GM10847 (cell line): ENCODE data around the gene CEP41.

Source experiments
- POLR2A ChIP-seq: IDR thresholded peaks from 2 replicates; pipeline ENCODE4 v1.6.1; 2011; ENCODE audit not compliant: insufficient read length; ENCODE audit errors: extremely low read depth

CEP41 gene

DNA sequence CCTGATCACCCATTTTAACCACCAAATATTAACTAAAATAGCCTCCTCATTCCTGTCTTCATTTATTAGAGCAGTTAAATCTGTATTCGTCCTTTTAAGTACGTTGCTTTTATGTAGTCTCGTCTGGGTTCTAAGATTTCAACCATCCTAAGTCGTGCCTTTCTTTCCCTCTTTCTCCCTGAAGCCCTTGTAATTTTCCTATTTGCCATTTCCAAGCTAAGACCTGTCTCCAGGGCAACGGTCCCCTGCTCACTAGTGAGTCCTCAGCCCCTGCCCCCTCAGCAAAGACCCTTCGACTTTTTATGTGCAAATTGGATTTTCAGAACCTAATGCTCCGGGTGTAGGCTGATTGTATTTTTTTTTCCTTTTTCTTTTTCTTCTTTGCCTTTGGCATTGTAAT lies 35.0 kb upstream of the CEP41 start:
- TF ChIP-seq POLR2A: no peak

DNA sequence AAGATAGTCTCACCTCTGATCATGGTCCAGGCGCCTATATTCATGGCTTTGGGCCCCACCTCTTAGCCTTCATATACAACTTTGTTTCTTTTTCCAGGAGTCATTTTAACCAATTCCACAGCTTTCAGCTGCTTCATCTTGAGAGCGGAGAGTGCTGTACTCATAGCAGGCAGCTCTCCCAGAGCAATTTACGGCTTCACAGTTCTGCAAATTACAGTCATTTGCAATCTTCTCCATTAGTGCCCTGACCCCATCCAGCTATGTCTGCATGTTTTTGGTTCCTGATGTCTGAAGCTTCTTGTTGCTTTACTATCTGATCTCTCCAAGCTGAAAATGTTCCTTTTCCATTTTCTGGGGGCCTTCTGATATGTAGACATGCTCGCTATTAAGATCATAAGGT lies 33.1 kb upstream of the CEP41 start:
- no peak for TF ChIP-seq POLR2A

DNA sequence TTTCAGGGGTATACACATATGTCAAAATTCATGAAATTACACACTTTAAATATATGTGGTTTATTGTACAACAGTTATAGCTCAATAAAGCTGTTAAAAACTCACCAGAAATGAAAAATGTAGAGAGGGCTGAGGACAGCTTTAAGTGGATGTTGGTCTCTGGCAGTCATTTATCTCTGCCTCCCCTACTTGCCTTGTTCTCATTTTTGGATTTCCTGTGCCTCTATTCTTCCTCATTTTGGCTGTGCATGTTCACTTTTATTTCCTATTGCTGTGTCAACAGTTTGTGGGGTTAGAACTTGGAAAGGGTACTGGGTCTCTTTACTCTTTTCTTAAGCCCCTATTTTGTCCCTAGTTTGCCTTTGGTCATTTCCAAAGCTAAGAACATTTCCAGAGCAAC lies 32.5 kb upstream of the CEP41 start:
- no peak for TF ChIP-seq POLR2A

DNA sequence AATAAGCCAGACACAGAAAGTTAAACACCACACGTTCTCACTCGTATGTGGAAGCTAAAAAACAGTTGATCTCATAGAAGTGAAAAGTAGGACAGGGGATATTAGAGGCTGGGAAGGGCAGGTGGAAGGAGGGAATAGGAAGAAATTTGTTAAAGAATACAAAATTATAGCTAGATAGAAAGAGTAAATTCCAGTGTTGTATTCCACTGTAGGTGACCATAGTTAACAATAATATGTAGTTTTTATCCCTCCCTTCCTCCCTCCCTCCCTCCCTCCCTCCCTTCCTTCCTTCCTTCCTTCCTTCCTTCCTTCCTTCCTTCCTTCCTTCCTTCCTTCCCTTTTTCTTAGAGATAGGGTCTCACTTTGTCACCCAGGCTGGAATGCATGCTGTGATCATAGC lies 31.2 kb upstream of the CEP41 start:
- no peak for TF ChIP-seq POLR2A

DNA sequence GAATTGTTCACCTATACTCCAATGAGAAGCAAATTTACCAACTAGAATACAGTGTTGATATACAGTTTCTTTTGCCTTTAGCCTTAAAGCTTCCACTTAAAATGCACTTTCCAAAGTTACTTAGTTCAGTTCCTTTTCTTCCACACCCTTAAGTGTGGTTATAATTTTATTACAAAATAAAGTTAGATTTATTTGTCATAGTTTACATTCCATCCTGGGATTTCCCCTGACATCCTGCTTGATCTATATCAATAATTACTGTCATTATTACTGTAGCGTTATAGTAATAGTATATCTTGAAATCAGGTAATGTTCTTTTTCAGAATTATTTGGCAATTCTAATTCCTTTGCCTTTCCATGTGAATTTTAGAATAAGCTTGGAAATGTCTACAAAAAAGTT lies 27.8 kb upstream of the CEP41 start:
- TF ChIP-seq POLR2A: no peak

DNA sequence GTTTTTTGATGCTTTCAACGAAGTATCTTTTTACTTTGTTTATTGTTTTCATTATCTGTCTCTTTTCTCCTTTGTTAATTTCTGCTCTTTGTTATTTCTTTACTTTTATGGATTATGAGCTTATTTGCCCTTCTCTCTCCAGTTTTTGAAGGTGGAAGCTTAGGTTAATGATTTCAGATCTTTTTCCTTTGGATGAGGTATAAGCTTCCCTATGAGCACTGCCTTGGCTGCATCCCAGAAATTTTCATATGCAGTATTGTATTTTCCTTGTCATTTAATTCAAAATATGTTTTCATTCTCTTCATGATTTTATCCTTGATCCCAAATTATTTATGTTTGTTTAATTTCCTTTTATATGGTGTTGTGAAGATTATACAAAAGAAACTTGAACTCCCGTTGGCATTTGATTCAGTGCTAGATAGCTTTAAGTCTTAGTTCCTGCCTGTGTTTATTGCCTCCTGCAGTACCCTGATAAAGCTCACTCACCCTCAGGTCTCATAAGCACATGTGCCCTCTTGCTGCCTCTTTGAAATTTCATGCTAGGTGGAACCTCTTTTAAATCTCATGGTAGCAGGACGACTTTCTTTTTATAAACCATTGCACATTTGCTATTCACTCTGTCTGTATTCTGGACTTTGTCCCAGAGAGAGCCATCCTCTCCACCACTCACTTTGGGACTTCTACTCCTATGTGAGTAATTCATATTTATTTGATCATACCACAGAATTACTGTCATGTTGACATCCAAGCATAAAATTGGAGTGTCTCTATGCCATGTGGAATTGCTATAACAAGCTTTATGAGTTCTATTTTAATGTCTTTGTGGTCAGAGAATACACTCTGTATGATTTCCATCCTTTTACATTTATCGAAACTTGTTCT lies 23.0 kb upstream of the CEP41 start:
- no peak for TF ChIP-seq POLR2A

DNA sequence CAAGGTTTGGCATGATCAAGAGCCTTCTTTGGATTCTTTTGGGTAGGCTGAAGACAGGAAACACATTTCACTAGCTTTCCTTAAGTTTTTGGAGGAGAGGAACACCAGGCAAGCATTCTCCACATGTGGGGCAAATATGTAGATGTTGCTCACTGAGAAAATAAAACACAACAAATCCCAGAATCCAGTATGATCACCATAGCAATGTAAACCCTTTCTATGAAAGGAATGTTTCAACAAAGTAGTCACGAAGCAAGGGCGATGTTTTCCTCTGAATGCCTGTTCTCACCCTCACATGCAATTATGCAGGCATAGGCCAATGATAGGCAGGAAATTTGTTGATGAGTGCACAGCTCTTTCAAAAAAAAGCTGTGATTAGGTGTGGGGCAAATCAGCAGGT lies 20.5 kb upstream of the CEP41 start:
- TF ChIP-seq POLR2A: no peak

DNA sequence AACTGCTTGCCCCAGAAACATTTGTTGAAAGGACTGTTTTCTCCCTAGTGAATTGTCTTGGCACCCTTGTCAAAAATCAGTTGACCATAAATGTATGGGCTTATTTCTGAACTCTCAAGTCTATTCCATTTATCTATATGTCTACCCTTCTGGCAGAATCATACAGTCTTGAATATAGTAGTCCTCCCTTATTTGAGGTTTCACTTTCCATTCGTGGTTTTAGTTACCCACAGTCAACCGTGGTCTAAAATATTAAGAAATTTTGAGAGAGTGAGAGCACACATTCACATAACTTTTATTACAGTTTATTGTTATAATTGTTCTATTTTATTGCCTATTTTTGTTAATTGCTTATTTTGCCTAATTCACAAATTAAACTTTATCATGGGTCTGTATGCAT lies 17.4 kb upstream of the CEP41 start:
- TF ChIP-seq POLR2A: no peak

DNA sequence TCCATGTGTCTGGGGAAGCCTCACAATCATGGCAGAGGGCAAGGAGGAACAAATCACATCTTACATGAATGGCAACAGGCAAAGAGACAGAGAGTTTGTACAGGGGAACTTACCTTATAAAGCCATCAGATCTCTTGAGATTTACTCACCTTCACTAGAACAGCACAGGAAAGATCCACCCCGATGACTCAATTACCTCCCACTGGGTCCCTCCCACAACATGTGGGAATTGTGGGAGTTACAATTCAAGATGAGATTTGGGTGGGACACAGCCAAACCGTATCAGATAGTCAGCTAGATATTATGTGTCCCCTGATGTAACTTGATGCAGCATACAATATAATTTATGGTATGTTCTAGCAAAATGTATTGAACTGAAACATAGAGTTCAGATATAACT lies 14.1 kb upstream of the CEP41 start:
- TF ChIP-seq POLR2A: no peak

DNA sequence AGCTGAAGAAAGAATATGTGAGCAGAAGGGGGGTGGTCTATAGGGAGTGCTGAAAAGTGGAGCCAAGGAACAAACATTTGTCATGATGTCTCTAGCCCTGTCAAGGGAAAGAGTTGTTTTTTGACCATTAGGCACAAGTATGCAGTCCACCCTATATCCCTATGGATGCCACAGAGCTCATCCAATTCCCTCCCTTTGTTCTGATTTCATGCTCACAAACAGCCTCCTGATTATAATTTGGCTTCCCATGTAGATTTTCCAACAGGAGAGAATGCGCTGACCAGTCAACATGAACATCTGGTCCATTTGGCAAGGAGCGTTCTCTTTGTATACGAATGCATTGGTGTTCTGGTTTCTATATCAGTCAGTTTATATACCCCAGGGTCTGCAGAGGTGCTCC lies 12.1 kb upstream of the CEP41 start:
- TF ChIP-seq POLR2A: no peak

DNA sequence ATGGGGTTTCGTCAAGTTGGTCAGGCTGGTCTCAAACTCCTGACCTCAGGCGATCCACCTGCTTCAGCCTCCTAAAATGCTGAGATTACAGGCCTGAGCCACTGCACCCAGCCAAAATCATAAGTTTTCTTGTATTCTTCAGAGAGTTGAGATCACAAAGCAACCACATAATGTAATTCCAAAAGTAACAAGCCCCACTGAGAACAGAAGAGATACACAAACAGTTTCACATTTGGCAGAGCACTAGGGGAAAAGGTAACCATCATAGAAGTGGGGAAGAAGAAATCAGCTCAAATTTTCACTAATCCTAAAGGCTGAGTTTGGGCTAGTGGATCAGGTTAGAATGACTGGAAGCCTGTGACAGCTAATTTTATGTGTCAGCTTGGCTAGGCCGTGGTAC lies 5.4 kb upstream of the CEP41 start:
- TF ChIP-seq POLR2A: no peak

DNA sequence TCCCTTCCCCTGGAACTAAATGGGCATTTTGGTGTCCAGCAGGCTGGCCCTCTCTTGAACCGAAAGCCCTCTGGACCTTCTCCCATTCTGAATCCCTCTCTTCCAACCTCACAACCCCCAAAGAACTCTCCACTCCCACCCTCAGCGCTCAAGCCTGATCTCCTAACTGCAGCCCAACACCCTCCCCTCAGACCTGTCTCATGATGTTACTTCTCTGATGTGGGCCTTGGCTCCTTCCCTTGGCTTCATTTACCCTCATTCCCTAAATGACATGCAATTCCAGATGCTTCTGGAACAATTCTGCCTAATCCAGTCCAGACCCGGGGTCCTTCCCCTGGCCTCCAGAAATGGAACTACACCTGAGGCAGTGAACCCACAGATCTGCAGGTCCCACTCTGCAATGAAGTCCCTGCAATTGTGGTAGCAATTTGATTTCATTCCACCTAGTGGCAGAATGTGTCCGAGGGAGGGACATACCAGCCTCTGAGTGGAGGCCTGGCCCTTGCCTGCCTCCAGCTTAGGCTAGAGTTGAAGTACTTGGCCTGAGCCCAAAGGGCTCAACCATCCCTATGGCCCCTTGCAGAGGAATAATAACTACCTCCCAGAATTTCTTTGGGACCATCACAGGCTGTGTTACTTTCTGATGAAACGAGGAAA lies 4.1 kb upstream of the CEP41 start:
- no peak for TF ChIP-seq POLR2A

DNA sequence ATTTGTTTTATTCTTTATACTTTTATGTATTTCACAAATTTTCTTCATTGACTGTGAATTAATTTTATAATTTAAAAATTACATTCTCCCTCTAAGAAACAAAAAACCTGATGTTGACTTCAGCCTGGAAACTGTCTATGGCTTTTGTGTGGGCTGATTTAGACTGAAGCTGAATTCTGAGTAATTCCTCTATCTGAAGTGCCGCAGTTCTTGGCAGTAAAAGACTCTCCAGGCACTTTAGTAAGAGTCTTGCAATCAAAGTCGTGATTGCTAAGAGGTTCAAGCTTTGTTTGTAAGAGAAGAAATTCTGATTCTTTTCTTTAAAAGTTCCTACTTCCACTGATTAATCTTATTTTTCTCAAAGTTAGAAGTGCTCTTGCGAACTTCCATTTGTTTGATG lies 3.4 kb upstream of the CEP41 start:
- no peak for TF ChIP-seq POLR2A

DNA sequence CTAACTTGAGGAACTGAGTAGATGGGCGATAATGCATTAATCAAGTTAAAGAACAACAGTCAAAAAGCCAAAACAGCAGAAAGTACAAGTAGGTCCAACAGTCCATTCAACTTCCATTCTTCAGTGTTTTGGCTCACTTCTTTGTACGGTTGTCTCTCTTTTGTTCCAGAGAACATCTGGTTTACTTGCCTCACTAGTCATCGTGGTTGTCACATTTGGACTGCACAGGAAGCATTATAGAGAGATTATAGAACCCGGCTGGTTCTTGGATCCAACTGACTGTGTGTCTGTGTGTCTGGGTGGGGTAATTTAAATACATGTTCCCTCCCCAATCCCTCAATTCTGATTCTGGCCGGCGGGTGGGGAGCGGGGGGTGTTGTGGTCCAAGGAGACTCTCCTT lies 1.8 kb upstream of the CEP41 start:
- TF ChIP-seq POLR2A: no peak

DNA sequence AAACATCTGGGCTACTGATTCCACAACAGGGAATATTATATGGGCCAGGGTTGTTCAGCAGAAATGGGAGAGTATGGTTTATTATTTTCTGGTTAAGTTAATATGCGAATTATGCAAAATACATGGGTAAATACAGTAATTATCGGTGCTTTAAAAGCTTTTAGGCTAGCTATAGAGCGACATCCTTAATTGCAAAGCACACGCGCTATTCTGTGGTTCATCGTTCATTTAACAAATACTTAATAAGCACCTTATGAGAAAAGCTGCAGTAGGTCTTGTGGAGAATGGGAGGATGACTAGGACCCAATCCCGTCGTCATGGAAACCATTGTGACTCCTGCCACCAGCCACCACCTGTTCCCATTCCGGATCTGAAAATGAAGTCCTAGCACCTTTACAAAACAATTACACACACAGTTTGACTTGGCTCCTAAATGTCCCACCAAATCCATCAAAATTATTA lies 623 bp upstream of the CEP41 start:
- no peak for TF ChIP-seq POLR2A

DNA sequence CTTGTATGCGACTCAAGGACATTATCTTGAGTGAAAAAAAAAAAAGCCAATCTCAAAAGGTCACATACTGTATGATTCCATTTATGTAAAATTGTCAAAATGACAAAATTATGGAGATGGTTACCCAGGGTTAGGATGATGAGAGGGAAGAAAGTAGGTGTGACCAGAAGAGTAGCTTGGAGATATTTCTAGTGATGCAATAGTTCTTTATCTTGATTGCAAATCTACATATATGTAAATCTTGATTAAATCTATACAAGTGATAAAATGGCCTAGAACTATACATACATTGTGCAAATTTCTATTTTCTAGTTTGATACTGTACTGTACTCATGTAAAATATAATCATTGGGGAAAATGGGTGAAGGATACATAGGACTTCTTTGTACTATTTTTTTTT lies 4.6 kb downstream of the CEP41 start:
- TF ChIP-seq POLR2A: no peak

DNA sequence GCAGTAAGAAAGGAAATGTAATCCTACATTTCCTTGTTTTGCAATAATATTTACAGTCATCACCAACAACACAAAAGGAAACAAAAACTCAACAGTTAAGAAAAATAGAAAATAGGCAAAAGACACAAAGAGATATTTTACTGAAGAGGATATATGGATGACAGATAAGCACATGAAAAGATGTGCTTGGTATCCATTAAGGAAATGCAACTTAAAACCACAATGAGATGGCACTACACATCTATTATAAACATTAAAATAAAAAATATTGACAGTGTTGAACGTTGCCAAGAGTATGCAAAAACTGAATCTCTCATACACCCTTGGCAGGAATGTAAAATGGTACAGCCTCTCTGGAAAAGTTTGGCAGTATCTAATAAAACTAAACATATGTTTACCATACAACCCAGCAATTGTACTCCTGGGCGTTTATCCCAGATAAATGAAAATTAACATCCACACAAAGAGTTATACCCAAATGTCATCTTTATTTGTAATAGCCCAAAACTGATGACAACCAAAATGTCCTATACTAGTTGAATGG lies 5.4 kb downstream of the CEP41 start:
- no peak for TF ChIP-seq POLR2A

DNA sequence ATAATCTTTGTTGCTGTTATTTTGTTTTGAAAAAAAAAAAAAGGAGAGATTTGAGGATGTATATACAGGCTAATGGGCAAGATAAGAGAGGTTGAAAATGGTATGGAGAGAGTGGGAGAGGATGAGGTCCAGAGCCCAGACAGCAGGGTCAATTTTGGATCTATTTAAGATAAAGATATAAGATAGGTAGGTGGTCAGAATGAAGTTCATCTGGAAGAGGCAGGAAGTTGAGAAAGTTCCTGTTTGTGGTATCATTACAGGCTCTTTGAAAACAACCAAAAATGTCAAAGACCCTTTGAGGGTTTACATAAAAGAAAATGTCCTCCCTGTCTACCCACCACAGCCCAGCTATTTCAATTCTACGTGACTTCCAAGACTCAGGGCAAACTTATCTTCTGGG lies 7.5 kb downstream of the CEP41 start:
- TF ChIP-seq POLR2A: no peak
